Iris pigment epithelial cell (primary cell): ENCODE measurements around the gene CHST15.
"Not testable (repeated sequence)": the region's sequence is repeated elsewhere in the genome, so short reads cannot be mapped to it uniquely, and the experiment has no call there.

Experiments
- DNase-seq: peaks from one replicate; pipeline ENCODE4 v3.0.0-alpha.2; 2011; ENCODE audit warnings: low read depth

CHST15 gene

DNA sequence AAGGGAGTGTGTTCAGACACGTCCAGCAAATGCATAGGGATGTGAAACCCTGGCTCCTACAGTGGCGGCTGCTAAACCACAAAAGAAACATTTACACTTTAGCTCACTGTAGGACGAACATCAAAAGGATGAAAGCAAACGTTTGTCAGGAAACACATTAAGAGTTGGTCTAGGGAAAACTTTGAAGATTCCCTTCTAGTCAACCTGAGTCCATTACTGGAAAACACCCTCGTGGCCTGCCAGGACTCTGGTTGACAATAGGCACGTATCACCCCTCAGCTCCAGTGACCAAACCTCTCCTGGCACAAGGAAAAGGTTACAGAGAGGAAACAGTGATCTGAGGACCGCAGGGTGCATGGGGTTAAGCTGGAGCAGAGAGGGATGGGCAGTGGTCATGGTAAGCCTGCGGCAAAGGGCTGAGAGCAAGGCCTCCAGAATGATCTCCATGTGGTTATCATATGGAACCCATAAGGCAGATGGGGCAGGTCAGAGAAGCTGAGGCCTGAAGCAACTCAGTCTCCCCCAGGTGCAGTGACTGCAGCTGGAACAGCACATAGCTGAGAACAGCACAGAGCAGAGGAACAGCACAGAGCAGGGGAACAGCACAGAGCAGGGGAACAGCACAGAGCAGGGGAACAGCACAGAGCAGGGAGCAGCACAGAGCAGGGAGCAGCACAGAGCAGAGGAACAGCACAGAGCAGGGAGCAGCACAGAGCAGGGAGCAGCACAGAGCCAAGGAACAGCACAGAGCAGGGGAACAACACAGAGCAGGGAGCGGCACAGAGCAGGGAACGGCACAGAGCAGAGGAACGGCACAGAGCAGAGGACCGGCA is 49.9 kb downstream of the CHST15 start:
- DNase-seq: no peak

DNA sequence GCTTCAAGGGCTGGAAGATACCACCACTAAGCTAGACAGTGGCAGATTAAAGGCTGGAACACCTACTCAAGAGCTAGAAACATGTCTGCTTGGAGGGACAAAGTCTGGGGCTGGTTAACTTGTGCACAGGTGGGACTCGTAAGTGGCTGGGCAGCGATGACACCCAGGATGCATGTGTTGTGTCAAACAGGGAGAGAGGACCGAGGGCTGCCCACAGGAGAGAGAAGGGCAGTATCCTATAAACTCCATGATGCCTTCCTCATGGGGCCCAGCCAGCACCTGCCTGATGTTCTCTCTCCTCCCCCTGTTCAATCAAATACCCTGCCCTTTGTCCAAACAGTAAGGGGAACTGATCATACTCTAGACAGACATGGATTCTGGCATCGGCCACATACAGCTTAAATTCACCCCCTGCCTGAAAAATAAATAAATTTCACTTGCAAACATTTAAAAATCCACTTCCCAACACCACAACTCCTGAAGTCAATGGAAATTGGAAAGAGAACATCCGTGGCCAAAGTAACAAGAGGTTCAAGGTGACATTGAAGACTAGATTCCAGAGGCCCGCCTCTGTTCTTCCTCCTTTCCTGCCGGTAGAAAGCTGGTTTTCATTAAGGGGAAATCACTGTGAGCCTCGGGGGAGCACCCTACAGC is 50.6 kb downstream of the CHST15 start:
- no peak for DNase-seq

DNA sequence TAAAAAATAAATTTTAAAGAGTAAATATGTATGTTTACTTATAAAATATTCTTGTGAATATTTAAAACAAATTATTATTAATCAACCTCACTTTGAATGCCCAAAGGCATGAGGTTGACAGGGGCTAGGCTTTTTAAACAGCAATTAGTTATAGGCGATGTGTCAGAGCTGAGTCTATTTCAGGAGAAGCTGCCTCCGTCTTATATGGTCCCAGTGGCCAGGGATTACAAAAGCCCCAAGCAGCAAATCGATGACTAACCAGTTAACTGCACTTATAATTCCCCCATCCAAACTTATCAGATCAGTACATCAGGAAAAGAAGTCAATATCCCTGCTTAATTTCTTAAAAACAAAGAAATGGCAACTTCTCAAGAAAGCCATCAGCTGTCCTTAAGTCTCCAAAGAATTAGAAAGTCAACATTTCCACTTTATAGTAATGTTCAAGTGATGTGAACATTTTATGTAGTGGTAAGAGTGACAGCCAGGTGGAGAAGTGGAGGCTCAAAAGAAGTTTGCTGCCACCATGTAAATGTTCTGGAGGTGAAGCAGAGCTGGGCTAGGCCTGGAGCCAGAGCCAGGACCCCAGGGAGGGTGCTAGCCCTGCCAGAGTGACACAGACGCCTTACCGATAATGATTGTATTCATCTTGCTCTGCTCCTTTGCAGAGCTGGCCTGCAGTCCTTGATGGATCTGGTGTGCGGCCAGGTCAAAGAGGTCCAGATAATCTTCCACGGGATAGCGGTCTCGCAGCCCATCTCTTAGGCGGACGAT is 51.5 kb downstream of the CHST15 start:
- no peak for DNase-seq

DNA sequence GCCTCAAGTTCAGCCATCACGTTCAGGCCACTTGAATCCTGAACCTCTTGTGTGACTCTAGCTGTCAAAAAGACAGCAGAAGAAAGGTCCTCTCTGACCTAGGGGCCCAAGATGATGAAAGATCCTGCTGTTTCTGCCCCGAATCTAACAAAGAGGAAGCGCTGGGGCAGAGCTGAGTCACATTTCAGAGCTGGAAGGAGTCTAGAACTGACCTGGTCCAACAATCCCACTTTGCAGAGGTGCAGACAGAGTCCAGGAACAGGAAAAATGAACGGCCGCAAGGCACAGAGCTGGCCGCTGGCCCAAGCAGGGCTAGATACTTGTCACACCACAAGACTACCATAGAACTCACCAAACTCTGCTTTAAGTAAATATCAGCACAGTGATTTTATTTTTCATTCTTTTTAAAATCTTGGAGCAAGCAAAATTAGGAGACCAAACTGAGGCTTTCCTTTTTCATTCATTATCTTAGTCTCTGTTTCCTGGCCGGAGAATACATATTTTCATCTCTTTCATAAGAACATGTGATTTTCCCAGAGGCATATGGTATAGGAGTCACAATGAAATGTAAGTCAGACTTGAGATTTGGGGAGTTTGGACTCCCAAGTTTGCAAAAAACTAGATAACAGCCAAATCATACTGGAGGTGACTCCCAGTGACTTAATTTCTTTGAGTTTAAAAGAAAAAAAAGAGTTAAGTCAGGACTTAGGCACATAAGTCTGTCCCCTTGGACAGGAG is 52.8 kb downstream of the CHST15 start:
- DNase-seq: no peak

- DNase-seq: no peak
Measured at GRCh38 chr10:124039483-124040013, 53.9 kb downstream of the CHST15 start.

- DNase-seq: no peak
Measured at GRCh38 chr10:124037784-124038183, 55.6 kb downstream of the CHST15 start.

- DNase-seq: no peak
Measured at GRCh38 chr10:124037286-124037685, 56.1 kb downstream of the CHST15 start.

GRCh38 chr10:124036746-124037145 is 56.7 kb downstream of the CHST15 start:
- no peak for DNase-seq

DNA sequence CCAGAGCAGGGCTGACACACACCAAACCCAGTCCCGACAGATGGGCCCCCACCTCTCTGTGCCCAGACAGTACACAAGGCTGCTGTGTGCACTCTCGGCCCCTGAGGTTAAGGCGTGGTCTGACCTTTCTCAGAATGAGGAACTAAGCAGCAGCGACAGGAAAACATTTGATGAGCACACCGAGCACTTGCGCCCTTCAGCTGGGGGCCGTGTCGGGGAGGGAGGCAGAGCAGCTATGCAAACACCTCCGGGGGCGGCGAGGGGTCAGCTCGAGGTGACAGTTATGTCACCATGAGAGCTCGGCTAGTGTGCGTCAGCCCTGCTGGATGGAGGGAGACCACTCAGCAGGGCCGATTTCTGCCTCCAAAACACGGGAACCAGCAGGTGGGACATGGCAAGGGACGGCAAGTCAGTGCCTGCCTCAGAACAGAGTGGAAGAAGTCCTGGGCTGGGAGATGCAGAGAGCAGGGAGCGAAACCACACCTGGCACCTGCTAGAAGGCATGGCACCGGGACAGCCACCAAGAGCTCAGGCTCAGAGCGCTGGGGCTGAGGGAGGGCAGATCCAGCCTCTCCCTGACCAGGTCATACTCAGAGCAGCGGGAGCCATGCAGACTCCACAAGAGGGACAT is 57.4 kb downstream of the CHST15 start:
- no peak for DNase-seq

DNA sequence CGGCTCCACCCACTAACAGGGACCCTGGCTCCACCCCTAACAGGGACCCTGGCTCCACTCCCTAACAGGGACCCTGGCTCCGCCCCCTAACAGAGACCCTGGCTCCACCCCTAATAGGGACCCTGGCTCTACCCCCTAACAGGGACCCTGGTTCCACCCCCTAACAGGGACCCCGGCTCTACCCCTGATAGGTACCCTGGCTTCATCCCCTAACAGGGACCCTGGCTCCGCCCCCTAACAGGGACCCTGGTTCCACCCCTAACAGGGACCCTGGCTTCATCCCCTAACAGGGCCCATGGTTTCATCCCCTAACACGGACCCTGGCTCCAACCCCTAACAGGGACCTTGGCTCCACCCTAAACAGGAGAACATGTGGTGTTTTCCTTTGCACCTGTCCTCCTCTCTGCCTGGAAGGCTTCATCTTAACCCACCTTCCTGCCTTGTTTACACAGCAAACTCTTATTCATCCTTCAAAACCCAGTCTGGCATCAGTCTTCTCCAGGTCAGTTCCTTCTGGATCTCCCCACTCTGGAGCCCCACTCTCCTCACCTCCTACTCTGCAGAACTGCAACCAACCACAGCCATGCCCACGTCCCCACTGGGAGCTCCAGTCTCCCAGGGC is 58.0 kb downstream of the CHST15 start:
- DNase-seq: no peak

GRCh38 chr10:124034576-124035305 is 58.7 kb downstream of the CHST15 start:
- not testable (repeated sequence) for DNase-seq

DNA sequence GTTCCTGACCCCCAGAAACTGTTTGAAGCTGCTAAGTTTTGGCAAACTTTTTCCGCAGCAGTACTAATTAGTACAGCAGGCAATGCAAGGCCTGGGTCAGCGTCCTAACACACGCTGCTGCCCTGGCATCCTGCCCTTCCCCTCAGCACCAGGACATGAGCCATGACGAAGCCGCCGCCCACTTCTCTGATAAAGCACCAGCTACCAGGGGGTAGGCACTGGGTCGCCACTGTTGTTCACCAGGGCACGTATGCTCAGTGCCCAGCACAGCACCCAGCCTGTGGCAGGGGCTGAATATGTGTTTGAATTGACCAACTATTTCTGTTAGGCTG is 59.5 kb downstream of the CHST15 start:
- DNase-seq: no peak

DNA sequence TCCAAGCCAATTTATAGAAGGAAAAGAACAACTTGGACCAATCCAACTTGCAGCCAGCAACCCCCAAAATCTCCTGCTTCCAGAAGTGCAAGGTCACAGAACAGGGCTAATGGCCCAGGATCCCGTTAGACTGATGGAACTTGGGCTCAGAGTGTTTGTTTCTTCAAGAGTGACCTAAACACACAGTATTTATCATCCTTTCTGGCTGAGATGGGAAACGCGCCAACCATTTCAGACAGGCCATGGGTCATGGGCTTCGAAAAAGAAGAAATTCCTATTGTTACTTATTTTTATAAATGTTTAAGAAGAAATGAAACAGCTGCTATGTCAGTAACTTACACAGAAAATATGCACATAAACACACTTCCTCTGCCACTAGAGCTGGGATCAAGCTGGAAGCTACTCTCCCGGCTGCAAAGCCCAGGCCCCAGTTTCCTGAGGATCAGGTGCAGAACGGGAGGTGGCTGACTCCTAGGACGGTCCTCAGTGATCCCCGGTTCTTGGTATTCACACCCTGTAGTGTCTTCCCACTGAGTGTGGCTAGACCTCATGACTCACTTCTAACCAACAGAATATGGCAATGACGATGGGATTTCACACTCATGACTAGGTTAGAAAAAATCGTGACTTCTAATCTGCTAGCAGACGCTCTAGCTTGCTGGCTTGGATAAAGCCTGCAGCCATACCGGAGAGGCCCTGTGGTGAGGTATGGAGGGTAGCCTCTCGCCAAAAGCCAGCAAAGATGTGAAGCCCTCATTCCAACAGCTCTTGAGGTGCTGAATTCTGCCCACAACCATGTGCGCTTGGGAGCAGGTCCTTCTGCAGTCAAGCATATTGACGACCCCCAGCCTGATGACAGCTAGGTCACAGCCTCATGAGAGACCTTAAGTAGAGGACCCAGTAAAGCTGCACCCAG is 60.2 kb downstream of the CHST15 start:
- DNase-seq: peak; percentile 65

GRCh38 chr10:124032087-124032935 is 61.1 kb downstream of the CHST15 start:
- no peak for DNase-seq

DNA sequence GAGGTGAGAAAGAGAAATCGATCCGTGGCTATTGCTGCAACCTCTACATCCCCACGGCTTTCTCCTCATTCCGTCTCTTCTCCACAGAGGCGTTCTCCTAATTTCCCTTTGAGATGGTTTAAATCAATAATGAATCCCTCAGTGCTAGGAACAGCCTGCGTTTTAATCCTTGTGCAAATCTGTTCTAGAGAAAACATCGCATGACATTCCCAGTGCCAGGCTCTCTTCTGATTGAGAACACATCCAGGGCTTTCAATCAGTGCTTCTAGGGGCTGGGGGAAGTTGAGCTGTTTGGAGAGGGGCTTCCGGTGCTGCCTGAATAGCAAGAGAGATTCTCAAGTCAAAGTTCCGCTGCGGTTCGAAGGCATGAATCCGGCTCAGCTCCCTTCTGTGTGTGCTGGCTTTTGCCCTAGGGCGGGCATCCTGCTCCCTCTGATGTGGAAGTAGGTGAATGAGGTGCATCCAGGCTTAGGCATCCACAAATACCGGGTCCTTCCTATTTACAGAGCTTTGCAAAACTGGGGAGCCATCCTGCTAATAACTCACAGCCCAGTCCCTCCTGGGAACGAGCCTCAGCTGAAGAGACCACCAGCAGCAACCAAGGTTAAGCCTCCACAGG is 62.8 kb downstream of the CHST15 start:
- DNase-seq: no peak

DNA sequence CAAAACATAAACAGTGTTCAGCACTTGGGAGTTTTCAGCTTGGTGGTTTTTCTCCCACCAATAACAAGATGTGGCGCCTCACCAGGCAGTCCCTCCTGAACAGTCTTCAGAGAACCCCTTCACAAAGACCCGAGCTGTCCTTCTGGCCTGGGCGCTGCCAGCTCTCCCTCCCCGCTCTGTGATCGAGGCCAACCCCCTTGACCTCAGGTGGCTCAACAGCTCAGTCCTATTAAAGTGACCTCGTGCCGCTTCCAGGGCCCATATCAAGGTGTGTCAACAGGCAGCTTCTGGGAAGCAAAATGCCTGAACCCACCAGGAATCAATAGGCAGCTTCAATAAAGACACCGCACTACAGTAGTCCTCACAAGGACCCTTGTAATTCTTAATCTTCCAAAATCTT is 63.3 kb downstream of the CHST15 start:
- no peak for DNase-seq

DNA sequence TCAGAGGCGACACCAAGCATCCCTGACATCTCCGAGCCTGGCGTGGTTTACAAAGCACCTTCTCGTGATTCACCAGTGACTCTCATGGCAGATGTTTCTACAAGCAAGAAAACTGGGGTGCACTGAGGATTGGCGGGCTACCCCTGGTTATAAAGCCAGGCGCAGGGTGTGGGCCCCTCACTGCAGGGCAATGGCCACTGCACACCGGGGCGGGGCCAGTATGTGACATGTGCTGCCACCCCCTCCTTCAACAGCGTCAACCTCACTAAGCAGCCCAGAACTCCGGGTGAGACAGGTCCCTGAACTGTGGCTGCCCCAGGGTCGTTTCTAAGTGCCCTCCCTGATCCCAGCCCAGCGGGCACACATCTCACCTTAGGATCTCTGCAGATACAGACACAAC is 63.8 kb downstream of the CHST15 start:
- no peak for DNase-seq
